NCI-H128 (cell line): ENCODE measurements around the gene CCDC201.

Source experiments
- DNase-seq: peaks from one replicate; lab custom pipeline; 2025; ENCODE audit not compliant: unreplicated experiment; lab: John Stamatoyannopoulos, UW

CCDC201 gene

GRCh38 chr7:45873035-45873354 is at the start of gene CCDC201:
TSS of gene CCDC201 (minus strand) at chr7:45873082. CDS start at chr7:45873007, 75 bp downstream.
- no peak for DNase-seq

GRCh38 chr7:45921699-45922519 is 49.0 kb upstream of the CCDC201 start:
- no peak for DNase-seq

GRCh38 chr7:45921381-45921698 is 48.5 kb upstream of the CCDC201 start:
- no peak for DNase-seq

GRCh38 chr7:45920502-45921380 is 47.9 kb upstream of the CCDC201 start, which contains the start of gene IGFBP3:
TSS of gene IGFBP3 (minus strand) at chr7:45921272. CDS start at chr7:45921140, 132 bp downstream.
- DNase-seq: peak; percentile 35

GRCh38 chr7:45919993-45920459 is 47.1 kb upstream of the CCDC201 start:
- DNase-seq: no peak

- DNase-seq: no peak
Measured at GRCh38 chr7:45919231-45919784, 46.4 kb upstream of the CCDC201 start.

- no peak for DNase-seq
Measured at GRCh38 chr7:45918556-45918955, 45.7 kb upstream of the CCDC201 start.

GRCh38 chr7:45917658-45918057 is 44.8 kb upstream of the CCDC201 start:
- peak; percentile 7 for DNase-seq

- DNase-seq: no peak
Measured at GRCh38 chr7:45917064-45917463, 44.2 kb upstream of the CCDC201 start.

- no peak for DNase-seq
Measured at GRCh38 chr7:45915606-45916005, 42.7 kb upstream of the CCDC201 start.

GRCh38 chr7:45914911-45915310 is 42.0 kb upstream of the CCDC201 start:
- no peak for DNase-seq

GRCh38 chr7:45912972-45913371 is 40.1 kb upstream of the CCDC201 start:
- no peak for DNase-seq

GRCh38 chr7:45911311-45911710 is 38.4 kb upstream of the CCDC201 start:
- DNase-seq: no peak

GRCh38 chr7:45910855-45911254 is 38.0 kb upstream of the CCDC201 start:
- no peak for DNase-seq

GRCh38 chr7:45909561-45909960 is 36.7 kb upstream of the CCDC201 start:
- no peak for DNase-seq

GRCh38 chr7:45902820-45903219 is 29.9 kb upstream of the CCDC201 start:
- DNase-seq: no peak

- DNase-seq: no peak
Measured at GRCh38 chr7:45901566-45901965, 28.7 kb upstream of the CCDC201 start.

- no peak for DNase-seq
Measured at GRCh38 chr7:45898222-45898621, 25.3 kb upstream of the CCDC201 start.

- DNase-seq: no peak
Measured at GRCh38 chr7:45897042-45897690, 24.3 kb upstream of the CCDC201 start.

- no peak for DNase-seq
Measured at GRCh38 chr7:45894665-45895062, 21.8 kb upstream of the CCDC201 start.

GRCh38 chr7:45893996-45894664 is 21.2 kb upstream of the CCDC201 start:
- DNase-seq: no peak
